Raji (cell line): ENCODE data around the gene C3orf38.

ENCODE experiments used
- POLR2A ChIP-seq: IDR thresholded peaks from 2 replicates; pipeline ENCODE4 v1.6.1; 2011; ENCODE audit warnings: low read depth, low read length, control low read depth; ENCODE audit not compliant: insufficient read depth

Gene C3orf38

GRCh38 chr3:88147261-88147660 is 2.5 kb upstream of the C3orf38 start:
- TF ChIP-seq POLR2A: no peak

GRCh38 chr3:88148651-88149050 is 1.1 kb upstream of the C3orf38 start:
- no peak for TF ChIP-seq POLR2A

- no peak for TF ChIP-seq POLR2A
Measured at GRCh38 chr3:88149101-88149508, 654 bp upstream of the C3orf38 start.

GRCh38 chr3:88150371-88150770 is 612 bp downstream of the C3orf38 start:
- TF ChIP-seq POLR2A: no peak

GRCh38 chr3:88150806-88151205 is 1.0 kb downstream of the C3orf38 start:
- no peak for TF ChIP-seq POLR2A

- TF ChIP-seq POLR2A: no peak
Measured at GRCh38 chr3:88151358-88151757, 1.6 kb downstream of the C3orf38 start.

- no peak for TF ChIP-seq POLR2A
Measured at GRCh38 chr3:88152841-88153240, 3.1 kb downstream of the C3orf38 start.

GRCh38 chr3:88166419-88166971 is 16.7 kb downstream of the C3orf38 start:
- TF ChIP-seq POLR2A: no peak

GRCh38 chr3:88167173-88167572 is 17.4 kb downstream of the C3orf38 start:
- no peak for TF ChIP-seq POLR2A

- no peak for TF ChIP-seq POLR2A
Measured at GRCh38 chr3:88167704-88168103, 17.9 kb downstream of the C3orf38 start.

GRCh38 chr3:88168171-88168570 is 18.4 kb downstream of the C3orf38 start:
- TF ChIP-seq POLR2A: no peak

GRCh38 chr3:88180398-88180999 is 30.7 kb downstream of the C3orf38 start:
- no peak for TF ChIP-seq POLR2A

GRCh38 chr3:88188436-88188835 is 38.7 kb downstream of the C3orf38 start:
- TF ChIP-seq POLR2A: no peak

- no peak for TF ChIP-seq POLR2A
Measured at GRCh38 chr3:88189361-88189810, 39.6 kb downstream of the C3orf38 start.

- no peak for TF ChIP-seq POLR2A
Measured at GRCh38 chr3:88191872-88192409, 42.2 kb downstream of the C3orf38 start.

GRCh38 chr3:88192631-88193030 is 42.9 kb downstream of the C3orf38 start:
- no peak for TF ChIP-seq POLR2A
